Tibial nerve (tissue), 4 donors: ENCODE results near the gene CRYBA1.

ENCODE experiments used
- EP300 ChIP-seq, 2 donors: sonication (generic); formaldehyde crosslinking; IDR thresholded peaks; one replicate each; pipeline ENCODE4 v1.6.1; 2017; ENCODE audit warnings: antibody characterized with exemption in 2 of 2, mild to moderate bottlenecking in 1 of 2
- POLR2A ChIP-seq, 2 donors: fragments of 450-650 bp; IDR thresholded peaks; one replicate each; pipeline ENCODE4 v1.6.1; 2017; ENCODE audit warnings: antibody characterized with exemption in 2 of 2, mild to moderate bottlenecking in 2 of 2, moderate library complexity in 2 of 2
- TF ChIP-seq, protein P1 (sequence below), 5 experiments: fragments of 200-600 bp in 3 of 5; fragments of 450-650 bp in 2 of 5; sonication (generic) in 3 of 5; IDR thresholded peaks; one replicate each; pipeline ENCODE4 v1.5.1; 2016 to 2019; ENCODE audit warnings: antibody characterized with exemption in 5 of 5, mild to moderate bottlenecking in 3 of 5, moderate library complexity in 2 of 5

- TF ChIP-seq POLR2A (IDR thresholded peaks at IDR 0.05) (no peak), EP300 (IDR thresholded peaks at IDR 0.05) (no peak)
- TF ChIP-seq, protein P1, sequence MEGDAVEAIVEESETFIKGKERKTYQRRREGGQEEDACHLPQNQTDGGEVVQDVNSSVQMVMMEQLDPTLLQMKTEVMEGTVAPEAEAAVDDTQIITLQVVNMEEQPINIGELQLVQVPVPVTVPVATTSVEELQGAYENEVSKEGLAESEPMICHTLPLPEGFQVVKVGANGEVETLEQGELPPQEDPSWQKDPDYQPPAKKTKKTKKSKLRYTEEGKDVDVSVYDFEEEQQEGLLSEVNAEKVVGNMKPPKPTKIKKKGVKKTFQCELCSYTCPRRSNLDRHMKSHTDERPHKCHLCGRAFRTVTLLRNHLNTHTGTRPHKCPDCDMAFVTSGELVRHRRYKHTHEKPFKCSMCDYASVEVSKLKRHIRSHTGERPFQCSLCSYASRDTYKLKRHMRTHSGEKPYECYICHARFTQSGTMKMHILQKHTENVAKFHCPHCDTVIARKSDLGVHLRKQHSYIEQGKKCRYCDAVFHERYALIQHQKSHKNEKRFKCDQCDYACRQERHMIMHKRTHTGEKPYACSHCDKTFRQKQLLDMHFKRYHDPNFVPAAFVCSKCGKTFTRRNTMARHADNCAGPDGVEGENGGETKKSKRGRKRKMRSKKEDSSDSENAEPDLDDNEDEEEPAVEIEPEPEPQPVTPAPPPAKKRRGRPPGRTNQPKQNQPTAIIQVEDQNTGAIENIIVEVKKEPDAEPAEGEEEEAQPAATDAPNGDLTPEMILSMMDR (IDR thresholded peaks at IDR 0.05): no peak
These were observed 6.4 kb downstream of the CRYBA1 start for GRCh38 chr17:29253037-29253436.
